ENCODE data around the gene ADAM15.

Gene ADAM15

GRCh38 chr1:155078469-155079209 is 27.5 kb downstream of the ADAM15 start, which contains the start of gene EFNA3:
Gene EFNA3, plus strand, starts transcription at chr1:155078837. Its CDS starts 105 bp downstream, at chr1:155078942.
- TF ChIP-seq, protein P1, sequence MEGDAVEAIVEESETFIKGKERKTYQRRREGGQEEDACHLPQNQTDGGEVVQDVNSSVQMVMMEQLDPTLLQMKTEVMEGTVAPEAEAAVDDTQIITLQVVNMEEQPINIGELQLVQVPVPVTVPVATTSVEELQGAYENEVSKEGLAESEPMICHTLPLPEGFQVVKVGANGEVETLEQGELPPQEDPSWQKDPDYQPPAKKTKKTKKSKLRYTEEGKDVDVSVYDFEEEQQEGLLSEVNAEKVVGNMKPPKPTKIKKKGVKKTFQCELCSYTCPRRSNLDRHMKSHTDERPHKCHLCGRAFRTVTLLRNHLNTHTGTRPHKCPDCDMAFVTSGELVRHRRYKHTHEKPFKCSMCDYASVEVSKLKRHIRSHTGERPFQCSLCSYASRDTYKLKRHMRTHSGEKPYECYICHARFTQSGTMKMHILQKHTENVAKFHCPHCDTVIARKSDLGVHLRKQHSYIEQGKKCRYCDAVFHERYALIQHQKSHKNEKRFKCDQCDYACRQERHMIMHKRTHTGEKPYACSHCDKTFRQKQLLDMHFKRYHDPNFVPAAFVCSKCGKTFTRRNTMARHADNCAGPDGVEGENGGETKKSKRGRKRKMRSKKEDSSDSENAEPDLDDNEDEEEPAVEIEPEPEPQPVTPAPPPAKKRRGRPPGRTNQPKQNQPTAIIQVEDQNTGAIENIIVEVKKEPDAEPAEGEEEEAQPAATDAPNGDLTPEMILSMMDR (IDR thresholded peaks at IDR 0.05; ENCODE audit: low read depth, low read length) = no peak
- no peak for DNase-seq (ENCODE audit: extremely low read depth, low read depth)

GRCh38 chr1:155079210-155079486 is 28.0 kb downstream of the ADAM15 start:
- DNase-seq (ENCODE audit: extremely low read depth, low read depth) = no peak
- TF ChIP-seq, protein P1 (IDR thresholded peaks at IDR 0.05; ENCODE audit: low read depth, low read length) = no peak

DNA sequence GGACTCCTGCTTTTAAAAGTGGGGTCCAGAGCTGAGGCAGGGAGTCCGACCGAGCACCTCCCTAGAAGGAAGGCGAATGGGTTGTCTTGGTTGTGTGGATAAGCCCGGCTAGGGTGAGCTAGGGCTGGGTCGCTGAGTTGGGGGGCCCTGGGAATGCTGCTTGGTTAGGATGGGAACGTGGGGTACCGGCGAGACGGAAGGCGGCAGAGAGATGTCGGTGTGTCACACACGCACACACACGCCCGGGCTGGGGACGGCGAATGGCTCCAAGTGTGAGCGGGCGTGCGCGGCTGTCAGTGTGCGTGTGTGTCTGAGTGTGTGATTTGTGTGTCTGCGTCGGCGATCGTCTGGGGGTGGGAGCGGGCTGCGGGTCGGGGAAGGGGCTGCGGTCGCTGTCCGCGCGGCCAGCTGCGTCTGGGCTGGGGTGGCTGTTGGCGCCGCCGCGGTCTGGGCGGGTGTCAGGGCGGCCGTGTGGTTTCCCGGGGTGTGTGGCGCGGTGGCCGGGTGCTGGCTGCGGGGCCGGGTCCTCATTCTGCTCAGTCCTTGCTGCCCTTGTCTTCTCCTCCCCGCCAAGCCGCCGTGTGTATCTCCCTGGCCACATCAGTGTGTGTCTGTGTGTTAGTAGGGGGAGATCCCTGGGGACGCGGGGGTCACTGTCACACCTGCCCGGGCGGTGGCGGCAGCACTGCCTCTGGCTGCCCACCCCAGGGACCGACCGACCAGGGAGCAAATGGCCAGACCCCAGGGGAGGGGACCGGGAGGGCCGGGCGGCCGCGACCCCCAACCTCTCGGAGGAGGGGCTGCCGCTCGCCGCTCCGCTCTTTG is 28.6 kb downstream of the ADAM15 start:
- TF ChIP-seq, protein P1 (IDR thresholded peaks at IDR 0.05; ENCODE audit: low read depth, low read length) = no peak
- DNase-seq (ENCODE audit: extremely low read depth, low read depth) = no peak

DNA sequence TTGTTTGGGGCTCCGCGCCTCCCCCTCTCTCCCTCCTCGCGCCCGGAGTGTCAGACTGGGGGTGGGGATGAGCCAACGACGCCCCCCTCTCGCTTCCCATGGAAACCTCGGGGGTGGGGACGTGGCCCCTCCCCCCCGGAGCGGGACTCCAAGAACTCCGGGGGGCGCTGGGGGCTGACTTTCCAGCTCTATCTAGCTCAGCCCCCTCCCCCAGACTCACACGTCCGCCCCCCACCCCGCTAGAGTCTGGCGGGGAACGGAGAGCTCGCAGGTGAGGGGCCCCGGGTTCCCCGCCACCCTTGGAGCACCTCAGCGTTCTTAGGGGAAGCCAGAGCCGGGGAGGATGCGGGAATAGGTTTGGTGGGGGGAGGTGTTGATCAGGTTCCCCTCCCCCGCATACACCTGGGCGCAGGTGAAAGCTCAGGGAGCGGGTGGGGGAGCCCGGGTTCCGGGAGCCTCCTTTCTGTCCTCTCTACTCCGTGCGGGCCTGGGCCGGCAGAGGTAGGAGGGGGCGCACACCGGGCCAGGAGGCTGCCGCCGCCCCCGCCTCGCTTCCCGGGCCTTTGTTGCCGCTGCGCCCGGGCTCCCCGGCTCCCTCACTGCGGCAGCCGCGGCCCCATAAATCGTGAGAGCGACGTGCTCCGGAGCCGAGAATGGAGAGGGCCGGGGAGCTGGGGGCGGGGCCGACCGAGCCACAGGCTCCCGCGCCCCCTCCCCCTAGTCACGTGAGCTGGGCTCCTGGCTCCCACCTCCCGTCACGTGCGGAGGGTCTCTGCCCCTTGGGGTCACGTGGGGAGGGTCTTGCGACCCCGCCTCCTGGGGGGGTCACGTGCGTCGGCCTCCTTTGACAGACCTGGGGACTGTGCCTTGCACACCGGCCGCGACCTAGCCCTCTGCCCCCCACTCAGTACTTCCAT is 29.5 kb downstream of the ADAM15 start:
- DNase-seq (ENCODE audit: extremely low read depth, low read depth) = no peak
- TF ChIP-seq, protein P1 (IDR thresholded peaks at IDR 0.05; ENCODE audit: low read depth, low read length) = no peak

- DNase-seq (ENCODE audit: extremely low read depth, low read depth) = no peak
Observed at GRCh38 chr1:155081472-155082300, 30.6 kb downstream of the ADAM15 start.

More at GRCh38 chr1:155081472-155082300, 30.6 kb downstream of the ADAM15 start:
- TF ChIP-seq, protein P1 (IDR thresholded peaks at IDR 0.05; ENCODE audit: low read depth, low read length) = no peak
